NCI-H2029 treated with DMSO at 0.1 percent for 48 hours (cell line): ENCODE results near the gene DAB1.

Source experiments
- DNase-seq: peaks from one replicate; lab custom pipeline; 2025; lab: John Stamatoyannopoulos, UW

Gene DAB1

DNA sequence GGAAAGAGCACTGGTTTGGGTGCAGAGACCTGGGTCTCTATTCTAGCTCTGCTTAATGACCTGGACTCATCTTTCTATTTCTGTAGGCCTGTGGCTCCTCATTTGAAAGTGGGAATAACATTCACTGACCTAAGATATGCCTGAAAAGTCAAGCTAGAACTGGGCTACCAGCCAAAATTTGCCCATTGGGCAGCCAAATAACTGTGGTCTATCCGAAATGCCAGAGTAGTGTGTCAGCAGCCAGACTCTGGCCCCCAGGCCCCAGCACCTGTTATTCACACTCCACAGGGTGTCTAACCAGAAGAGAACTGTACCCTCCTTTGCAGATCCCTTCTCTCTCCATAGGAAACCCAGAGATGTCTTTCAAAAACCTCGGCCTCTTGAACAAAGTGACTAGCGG lies 12.6 kb downstream of the DAB1 start:
- no peak for DNase-seq

DNA sequence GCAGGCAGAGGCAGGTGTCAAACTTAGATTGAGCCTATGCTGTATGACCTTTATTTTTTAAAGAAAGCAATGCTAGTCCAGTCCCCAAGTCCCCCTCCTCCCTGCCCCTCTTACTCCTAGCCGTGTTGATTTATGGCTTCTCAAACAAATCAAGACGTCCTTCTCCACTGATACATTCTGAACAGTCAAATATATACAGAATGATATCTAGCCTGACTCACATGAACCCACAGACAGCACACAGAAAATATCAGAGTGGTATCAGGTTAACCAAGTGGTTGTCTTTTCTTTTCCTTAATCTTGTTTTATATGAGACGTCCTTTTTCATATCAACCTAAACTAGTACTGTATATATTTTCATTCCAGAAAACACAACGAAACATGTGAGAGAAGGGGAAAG lies 13.4 kb downstream of the DAB1 start:
- DNase-seq = no peak

- no peak for DNase-seq
Observed at GRCh38 chr1:57407928-57408327, 15.9 kb downstream of the DAB1 start.

- DNase-seq = no peak
Observed at GRCh38 chr1:57406428-57406970, 17.4 kb downstream of the DAB1 start.

DNA sequence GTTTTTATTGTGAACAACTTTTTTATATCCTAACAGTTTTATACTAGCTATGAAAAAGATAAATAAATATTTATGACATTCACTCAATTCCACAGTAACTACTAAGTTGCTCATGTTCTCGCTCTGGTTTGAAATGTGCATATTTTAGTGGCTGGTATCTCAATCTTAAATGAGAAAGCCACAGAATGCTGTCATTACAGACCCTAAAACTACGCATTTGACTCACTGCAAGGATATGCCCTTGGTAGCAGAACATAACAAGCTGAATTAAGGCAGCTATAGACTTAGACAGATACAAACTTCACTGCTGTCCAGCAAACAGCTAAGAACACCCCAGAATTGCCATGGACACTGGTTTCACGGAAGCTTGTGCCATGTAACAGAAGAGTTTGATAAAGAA lies 19.0 kb downstream of the DAB1 start:
- no peak for DNase-seq

DNA sequence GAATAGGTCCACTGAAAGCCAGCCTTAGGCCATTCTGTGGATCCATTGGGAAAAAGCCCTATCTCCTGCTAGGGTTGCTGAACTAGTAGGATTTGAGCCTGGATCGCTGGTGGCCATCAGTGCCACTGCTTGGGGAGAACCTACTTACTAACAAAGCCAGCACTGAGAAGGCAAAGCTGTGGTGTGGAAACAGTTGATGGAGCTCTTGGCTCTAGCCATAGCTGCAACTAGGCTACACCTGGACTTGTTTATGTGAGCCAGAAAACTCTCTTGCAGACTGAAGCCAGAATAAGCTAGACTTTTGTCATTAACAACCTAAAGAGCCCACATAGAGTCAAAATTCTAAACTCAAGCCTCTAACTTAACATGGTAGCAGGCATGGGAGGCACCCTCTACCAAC lies 20.7 kb downstream of the DAB1 start:
- DNase-seq = no peak

GRCh38 chr1:57401671-57402070 lies 22.2 kb downstream of the DAB1 start:
- no peak for DNase-seq

DNA sequence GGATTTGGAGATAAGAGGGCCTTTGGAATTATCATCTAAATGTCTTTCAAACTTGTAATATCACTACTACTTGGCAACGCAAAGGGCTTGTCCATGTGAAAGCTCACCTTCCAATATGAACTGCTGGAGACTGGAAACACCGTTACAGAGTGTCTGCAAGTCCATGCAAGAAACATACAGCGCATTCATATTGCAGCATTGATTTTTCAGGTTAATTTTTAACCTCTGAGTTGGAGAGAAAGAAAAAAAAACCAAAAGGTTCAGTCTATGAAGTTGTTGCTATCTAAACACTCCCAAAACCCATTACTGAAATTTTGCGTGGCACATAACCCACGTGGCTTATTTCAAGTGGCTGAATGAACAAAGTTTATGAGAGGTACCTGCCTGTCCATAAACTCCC lies 23.8 kb downstream of the DAB1 start:
- DNase-seq = no peak

DNA sequence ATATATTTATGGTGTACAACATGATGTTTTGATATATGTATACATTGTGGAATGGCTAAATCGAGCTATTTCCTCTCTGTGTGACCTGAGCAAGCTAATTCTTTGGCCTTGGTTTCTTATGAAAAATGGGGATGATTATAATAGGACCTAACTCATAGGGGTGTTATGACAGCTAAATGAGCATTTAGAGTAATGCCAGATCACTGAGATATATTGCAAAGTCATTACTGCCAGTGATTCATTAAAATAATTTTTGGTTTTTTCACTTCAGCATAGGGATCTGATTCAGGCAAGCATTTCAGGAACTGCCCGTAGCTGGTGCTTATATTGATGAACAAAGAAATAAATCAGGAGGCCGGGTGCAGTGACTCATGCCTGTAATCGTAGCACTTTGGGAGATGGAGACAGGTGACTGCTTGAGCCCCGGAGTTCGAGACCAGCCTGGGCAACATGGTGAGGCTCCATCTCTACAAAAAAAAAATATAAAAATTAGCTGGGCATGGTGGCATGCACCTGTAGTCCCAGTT lies 30.7 kb downstream of the DAB1 start:
- no peak for DNase-seq

DNA sequence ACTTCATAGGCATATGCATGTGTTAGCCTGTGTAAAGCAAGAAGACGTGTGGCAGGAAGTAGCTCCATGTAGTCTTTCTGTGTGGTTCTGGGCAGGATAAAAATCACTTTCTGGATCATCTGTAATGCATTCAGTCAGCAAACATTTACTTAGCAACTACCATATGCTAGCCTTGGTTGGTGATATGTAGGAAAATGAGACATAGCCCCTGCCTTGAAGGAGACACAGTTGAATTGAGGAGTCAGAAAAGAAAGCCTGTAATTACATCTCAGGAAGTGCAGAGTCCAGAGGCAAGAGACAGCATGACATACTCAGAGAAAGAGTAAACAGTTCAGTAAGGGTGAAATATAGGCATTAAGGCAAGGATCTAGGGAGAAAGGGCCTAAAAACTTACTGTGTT lies 38.5 kb downstream of the DAB1 start:
- no peak for DNase-seq

GRCh38 chr1:57384901-57385300 lies 39.0 kb downstream of the DAB1 start:
- no peak for DNase-seq

DNA sequence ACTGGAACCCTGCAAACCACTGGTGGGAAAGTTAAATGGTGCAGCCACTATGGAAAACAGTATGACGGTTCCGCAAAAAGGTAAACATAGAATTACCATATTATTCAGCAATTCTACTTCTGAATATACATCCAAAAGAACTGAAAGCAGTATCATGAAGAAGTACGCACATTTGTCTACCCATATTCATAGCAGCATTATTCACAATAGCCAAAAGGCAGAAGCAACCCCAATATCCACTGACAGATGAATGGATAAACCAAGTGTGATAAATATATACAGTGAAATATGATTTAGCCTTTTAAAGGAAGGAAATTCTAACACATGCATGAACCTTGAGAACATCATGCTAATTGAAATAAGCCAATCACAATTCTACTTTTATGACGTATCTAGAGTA lies 39.6 kb downstream of the DAB1 start:
- DNase-seq = no peak

DNA sequence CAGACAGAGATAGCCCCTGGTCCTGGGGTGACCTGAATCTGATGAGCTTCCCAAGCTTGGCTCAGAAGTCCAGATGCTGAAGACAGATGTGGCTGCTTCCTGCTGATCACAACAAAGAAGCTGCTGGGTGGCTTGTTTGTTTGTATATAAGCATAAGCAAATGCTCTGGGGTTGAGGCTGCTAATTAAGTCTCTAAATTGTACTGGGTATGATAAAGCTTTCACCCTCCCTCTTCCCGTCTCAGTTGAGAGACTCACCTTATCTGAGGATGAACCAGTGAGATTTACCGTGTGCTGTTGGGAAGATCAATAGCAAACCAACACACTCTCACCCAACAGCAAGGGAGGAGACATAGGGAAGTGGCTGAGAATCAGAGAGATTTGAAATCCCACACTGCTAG lies 42.0 kb downstream of the DAB1 start:
- no peak for DNase-seq

DNA sequence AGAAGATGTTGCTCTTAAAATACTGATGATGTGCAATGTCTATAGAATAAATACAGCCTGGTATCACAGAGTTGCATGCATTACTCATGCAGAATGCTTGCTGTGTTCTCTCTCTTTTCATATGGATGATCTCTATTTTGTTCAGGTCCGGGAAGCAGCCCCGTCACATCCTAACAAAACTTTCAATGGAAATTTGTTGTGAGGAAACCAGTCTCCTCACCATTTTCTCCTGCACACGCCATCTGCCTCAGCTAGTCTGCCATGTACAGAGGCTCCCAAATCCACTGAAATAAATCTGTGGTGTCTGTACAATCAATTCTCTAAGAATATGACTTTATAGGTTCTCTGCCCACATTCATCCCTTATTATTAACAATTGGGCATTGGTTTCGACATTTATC lies 42.4 kb downstream of the DAB1 start:
- DNase-seq = no peak

DNA sequence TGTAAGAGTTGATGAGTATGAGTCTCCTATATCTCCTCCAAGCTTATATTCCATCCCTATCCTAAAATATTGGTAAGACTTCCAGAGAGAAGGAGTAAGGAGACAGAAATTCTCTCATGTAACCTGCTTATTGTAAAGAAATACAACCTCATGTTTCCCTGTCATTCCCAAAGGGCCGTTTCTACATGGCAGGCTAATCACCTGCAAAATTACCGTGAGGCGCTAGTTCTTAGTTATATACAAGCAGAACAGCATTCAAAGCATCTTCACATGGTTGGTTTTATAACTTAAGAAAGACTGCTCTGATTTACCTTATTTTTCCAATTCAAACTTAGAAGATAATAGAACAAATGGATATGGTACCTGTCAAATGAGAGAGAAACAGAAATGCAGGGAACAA lies 42.9 kb downstream of the DAB1 start:
- DNase-seq = no peak

DNA sequence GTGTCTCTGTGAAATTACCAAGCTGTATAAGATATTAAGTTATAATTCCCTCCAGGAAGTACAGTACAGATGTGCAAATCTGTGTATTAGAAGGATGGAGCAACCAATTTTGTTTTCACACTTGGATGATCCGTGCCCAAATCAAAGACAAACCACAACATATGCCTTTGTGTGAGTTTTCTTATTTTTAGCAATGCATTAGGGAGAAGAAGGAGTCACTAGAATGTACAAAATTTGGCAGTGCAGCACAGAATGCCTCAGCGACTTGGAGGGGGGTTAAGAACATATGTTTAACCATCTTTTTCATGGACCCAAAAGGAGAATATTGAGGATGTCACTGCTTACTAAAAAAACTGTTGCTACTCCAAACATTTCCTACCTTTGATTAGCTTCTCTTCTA lies 45.3 kb downstream of the DAB1 start:
- DNase-seq = no peak

- DNase-seq = no peak
Observed at GRCh38 chr1:57377339-57378139, 46.3 kb downstream of the DAB1 start.

DNA sequence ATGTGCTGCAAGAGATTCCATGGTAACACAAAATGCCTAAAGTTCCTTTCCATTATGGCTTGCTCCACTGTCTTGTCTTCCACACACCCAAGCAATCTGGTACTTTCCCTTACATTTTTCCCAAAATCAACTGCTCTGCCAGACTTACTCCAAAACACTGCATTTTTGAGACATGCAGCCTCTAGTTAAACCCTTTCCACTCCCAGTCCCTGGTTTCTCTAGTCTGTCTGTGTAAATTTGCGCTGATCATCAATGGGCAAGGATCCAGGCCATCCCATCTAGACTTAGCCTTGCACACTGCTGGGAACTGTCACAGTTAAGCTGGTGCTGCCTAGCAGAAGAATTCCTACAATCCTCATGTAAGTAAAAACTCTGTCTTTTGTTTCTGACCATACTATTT lies 47.8 kb downstream of the DAB1 start:
- DNase-seq = no peak

- DNase-seq = no peak
Observed at GRCh38 chr1:57369889-57370288, 54.0 kb downstream of the DAB1 start.

DNA sequence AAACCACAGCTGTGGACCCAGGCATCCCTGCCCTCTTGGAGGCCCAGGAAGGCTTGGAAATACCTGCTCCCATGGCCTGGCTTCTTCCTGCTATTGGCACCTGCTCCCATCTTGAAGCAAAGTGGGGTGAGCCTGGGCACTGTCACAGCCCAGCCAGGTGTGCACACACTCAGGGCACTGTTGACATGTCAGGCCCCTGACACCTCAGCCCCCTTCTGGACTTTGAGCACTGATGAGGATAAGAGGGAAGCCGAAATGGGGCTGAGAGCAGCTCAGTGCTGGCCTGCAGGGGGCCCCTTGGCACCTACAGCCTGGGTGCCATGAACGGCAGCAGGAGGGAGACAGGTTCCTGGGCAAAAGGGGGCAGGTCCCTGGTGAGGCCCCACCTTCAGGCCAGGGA lies 55.9 kb downstream of the DAB1 start:
- DNase-seq = no peak

DNA sequence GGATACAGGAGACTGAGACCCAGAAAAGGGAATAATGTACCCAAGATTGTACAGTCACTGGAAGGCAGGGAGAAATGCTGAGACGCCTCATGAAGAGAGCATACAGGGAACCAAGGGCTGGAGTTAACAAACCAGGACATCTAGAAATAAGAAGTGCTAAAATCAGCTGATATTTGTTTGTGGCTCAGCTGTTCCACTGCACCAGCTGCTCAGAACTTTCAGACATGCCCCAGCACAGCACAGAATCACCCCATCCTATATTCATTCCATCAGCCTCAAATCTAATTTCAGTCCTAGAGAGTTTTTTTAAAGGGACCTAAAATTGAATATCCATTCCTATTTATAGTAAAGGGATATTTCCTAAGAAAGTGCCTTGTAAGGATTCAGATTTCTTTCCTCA lies 60.2 kb downstream of the DAB1 start:
- DNase-seq = no peak

GRCh38 chr1:57363165-57363564 lies 60.7 kb downstream of the DAB1 start:
- DNase-seq = no peak

GRCh38 chr1:57362480-57362879 lies 61.4 kb downstream of the DAB1 start:
- DNase-seq = no peak

- no peak for DNase-seq
Observed at GRCh38 chr1:57361516-57361915, 62.3 kb downstream of the DAB1 start.
